Measurements from ENCODE around the gene KIAA0319L.
"Not testable (repeated sequence)": the region's sequence is repeated elsewhere in the genome, so short reads cannot be mapped to it uniquely, and the experiment has no call there.

The KIAA0319L gene

DNA sequence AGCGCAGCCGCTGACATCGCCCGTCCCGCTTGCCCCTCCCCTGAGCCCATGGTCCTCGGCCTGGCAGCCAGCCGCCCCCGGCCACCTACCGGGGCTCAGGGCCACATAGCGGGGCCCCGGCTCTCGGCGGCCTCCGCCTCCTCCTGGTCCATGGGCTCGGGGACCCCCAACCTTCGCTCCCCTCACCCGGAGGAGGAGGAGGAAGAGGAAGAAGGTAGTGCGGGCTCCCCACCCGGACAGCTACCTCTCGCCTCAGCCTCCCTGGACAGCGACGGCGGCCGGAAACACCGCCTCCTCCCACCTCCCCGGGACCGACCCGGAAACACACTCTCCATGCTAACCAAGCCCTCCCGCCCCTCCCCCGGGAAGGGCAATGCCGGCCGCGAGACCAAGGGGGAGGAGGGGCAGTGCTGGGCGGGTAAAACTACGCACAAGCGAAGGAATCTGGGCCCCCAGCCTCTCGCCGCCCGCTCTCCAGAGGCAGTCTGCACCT, at the start of gene KIAA0319L:
TSS of gene KIAA0319L (minus strand) at position 286 of the 493 bp plus-strand sequence. CDS start 2,912 bp downstream, outside the sequence.
- no peak for DNase-seq (ENCODE audit: low read depth)

DNA sequence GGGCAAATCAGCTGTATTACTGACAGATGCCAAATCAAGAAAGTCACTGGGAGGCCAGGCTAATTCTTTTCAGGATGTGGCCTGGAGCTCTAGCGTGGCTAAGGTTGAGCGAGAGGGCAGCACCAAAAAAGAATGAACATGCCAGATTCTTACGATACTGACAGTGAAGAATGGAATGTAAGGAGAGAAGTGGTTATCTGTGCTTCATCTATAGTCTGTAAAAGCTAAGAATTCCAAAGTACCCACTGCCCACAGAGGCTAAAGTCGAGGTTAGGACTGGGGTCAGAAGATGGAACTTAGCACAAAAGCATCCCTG, 48.6 kb upstream of the KIAA0319L start:
- DNase-seq (ENCODE audit: low read depth), result no peak

DNA sequence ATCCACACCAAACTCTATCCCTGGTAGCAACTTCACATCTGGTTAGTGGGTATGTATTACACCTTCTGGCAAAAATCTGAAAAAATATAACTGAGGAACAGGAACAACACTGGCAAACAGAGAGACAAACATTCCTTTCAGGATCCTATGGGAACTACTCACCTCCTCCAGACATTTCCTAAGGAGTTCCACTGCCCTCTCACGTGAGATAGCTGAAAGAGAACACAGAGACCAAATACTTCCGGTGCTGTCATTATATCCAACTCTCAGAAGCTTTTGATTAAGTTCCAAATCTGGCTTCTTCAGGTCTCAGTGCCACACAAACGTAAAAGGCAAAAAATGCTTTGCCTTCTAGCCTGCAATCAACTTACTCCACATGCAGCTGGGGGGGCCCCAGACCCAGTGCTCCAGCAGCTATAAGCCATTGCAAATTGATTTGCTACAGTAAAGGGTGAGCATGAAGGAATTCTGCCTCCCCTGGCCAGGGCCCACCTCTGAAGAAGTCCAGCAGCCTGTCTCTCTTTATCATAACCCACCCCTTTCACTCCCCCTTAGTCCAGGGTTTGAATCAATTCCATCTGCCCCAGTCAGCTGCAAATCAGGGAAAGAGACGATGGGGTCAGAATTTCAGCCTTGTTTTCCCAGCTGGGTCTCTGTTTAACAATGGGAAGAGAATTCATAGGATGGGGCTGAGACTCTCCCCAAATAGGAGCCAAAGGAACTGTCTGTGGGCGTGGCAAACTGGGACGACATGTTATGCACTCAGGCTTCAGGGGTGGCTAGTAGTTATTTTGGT, 48.1 kb upstream of the KIAA0319L start:
- DNase-seq (ENCODE audit: low read depth), result no peak

GRCh38 chr1:35603941-35604340, 46.7 kb upstream of the KIAA0319L start:
- no peak for DNase-seq (ENCODE audit: low read depth)

GRCh38 chr1:35603468-35603867, 46.3 kb upstream of the KIAA0319L start:
- no peak for DNase-seq (ENCODE audit: low read depth)

- no peak for DNase-seq (ENCODE audit: low read depth)
Observed at GRCh38 chr1:35600593-35600992, 43.4 kb upstream of the KIAA0319L start.

GRCh38 chr1:35599411-35599810, 42.2 kb upstream of the KIAA0319L start:
- DNase-seq (ENCODE audit: low read depth), result no peak

GRCh38 chr1:35598895-35599294, 41.7 kb upstream of the KIAA0319L start:
- no peak for DNase-seq (ENCODE audit: low read depth)

DNA sequence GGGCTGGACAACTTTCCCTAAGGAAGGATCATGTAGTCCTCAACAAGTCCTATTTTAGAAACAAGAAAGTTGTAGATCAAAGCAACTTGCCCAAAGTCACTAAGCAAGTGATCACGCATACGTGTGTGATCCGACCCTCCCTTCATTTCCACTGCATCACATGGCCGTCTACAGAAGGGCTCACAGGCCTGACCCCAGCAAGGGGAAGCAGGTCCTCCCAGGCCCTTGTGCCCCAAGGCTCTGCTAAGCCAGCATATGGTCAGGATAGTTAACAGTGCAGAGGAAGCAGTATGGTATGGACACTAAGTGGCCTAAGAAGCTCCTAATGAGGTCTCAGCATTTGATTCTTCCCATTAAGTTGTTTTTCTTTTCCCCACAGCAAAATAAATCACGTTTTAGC, 40.7 kb upstream of the KIAA0319L start:
- DNase-seq (ENCODE audit: low read depth), result no peak

DNA sequence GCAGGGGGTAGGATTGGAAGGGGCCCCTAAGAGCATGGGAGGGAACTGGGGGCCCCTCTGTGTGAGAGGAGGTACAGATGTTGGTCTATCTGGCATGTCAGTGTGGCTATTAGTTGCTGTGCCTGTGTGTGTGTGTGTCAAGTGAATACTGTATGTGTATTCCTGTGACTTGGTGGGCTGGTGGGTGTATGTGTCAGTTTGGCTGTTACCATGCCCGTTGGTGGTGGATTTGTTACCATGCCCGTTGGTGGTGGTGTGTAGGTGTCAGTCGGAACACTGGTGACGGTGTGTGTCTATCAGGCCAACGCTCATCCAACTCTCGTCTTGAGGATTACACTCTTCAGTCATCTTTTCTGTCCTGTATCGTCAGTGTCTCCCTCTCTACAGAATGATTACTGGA, 38.5 kb upstream of the KIAA0319L start:
- DNase-seq (ENCODE audit: low read depth), result no peak

- DNase-seq (ENCODE audit: low read depth), result no peak
Observed at GRCh38 chr1:35594005-35594760, 37.0 kb upstream of the KIAA0319L start.

DNA sequence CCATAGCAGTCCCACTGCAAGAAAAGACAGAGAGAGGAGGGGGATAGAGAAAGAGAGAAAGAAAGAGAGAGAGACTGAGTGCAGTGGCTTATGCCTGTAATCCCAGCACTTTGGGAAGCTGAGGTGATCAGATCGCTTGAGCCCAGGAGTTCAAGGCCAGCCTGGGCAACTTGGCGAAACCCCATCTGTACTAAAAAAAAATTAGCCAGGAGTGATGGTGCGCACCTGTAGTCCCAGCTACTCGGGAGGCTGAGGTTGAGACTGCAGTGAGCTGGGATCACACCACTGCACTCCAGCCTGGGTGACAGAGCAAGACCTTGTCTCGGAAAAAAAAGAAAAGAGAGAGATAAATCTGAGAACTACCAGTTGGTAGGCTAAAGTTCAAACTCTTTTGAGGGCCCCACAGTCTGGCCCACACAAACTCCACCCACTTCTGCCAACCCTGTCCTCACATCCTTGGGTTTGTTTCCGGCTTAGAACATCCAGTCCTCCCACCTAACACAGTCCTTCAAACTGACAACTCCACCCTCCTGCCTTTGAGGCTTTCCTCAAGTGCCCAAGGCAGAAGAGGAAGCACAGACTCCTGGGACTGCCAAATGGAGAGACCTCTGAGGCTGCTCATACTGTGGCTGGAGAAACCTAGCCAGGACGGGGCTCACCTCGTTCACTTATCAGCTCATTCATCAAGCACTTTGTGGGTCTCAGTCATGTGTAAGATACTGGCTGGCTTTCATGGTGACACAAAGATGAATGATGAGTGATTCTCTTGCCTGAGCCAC, 36.0 kb upstream of the KIAA0319L start:
- no peak for DNase-seq (ENCODE audit: low read depth)

DNA sequence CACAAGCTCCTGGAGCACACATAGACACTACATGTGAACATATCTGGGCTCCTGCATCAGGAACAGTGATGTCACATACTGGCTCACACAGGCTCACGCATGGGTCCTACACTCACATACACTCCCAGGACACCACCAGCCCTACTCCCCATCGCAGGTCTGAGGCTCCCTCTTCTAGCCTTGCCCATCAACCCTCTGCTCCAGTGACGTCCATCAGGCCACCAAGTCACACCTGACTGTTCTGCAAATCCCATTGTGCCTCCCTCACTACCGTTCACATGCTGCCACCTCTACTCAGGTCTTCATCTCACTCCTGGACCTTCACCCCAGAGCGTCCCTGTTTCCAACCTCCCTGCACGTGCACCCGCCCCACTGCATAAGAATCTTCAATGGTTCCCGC, 34.0 kb upstream of the KIAA0319L start:
- DNase-seq (ENCODE audit: low read depth), result no peak

DNA sequence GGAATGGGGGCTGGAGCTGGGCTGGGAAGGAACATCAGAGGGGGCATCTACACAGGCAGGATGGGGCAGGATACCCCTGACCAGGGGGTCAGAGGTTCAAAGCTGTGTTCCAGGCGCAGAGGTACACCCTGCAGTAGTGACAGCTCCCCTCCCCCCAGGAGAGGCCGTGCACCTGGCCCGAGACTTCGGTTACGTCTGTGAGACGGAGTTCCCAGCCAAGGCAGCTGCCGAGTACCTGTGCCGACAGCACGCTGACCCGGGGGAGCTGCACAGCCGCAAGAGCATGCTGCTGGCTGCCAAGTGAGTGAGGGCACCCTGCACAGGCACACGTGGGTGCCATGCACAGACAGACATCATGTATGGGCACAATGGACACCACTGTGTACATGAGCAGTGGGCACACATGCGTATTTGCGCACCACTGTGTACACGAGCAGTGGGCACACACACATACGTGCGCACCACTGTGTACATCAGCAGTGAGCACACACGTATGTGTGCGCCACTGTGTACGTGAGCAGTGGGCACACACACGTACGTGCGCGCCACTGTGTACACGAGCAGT, 33.4 kb upstream of the KIAA0319L start:
- DNase-seq (ENCODE audit: low read depth), result no peak

DNA sequence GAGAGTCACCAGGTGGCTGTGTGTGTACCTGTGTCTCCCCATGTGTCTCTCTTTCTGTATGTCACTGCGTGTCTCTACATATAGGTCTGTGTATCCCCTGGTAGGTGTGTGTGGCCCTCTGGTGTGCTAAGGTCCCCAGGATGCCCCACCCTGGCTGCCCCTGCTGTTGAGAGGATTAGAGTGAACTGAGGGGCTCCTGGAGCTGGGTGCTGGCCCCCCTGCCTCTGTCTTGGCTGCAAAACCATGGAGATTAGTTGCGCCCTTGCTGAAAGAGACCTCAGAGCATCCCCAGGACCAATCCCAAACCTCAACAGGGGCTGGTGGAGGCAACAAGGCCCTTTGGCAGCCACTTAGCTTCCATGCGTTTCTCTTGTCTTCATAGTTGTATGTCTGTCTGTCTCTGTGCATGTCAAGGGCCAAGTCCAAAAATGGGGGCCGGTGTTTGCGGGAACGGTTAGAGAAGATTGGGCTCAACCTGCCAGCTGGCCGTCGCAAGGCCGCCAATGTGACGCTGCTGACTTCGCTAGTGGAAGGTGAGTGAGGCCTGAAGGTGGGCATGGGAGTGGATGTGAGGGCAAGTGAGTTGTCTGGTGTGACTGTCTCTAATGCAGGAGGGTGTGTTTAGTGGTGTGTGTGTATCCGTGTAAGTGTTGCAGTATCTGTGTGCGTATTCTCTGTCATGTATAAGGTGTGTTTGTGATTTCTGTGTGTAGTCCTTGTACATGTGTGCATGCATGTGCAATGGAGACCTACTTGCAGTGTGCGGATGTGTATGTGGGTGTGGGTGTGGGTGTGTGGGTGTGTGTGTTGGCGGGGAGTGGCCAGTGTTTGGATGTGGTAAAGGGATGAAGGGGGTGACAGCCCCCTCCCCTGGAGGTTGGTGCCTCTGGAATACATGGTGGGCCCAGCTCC, 32.6 kb upstream of the KIAA0319L start:
- no peak for DNase-seq (ENCODE audit: low read depth)

GRCh38 chr1:35588197-35588910, 31.2 kb upstream of the KIAA0319L start:
- DNase-seq (ENCODE audit: low read depth), result no peak

DNA sequence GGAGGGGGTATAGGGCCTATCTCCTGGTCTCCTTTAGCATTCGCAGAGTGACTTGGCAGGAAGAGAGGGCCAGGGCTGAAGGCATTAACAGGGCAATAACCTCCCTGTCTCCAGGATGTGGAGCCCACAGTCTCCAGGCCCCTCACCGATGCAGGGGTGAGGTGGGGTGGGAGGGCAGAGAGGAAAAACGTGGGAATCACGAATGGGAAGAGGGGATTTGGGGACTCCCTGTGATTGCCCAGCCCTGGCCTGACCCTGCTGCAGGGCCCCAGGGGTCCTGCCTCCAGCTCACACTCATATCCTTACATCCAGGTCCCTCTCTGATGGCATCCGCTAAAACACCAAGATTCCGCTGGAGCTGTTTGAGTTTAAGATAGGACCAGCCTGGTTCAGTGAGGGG, 30.5 kb upstream of the KIAA0319L start:
- no peak for DNase-seq (ENCODE audit: low read depth)

GRCh38 chr1:35586808-35587207, 29.6 kb upstream of the KIAA0319L start:
- DNase-seq (ENCODE audit: low read depth), result no peak

DNA sequence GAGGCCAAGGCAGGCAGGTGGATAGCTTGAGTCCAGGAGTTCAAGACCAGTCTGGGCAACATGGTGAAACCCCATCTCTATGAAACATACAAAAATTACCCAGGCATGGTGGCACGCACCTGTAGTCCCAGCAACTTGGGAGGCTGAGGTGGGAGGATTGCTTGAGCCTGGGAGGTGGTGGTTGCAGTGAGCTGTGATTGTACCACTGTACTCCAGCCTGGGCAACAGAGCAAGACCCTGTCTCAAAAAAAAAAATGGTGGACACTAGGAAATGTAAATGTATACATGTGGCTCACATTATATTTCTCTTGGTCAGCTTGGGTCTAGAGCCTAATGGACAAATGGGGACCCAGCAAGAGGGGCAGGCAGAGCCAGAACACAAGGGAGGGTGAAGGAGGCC, 28.6 kb upstream of the KIAA0319L start:
- DNase-seq (ENCODE audit: low read depth), result not testable (repeated sequence)

DNA sequence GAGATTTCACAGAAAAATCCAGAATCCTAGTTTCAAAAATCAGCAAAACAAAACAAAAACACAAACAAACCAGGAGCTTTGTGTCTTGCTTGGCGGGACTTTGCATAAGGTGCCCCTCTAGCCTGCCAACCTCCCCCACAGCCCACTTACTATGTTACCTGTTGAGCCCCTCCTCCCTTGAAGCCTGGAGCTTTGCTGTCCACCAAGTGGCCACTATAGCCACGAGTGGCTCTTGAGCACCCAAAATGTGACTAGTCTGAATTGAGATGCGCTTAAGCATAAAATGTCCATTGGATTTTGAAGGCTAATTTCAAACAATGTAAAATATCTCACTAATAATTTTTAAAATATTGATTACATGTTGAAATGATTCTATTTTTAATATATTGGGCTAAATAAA, 28.1 kb upstream of the KIAA0319L start:
- DNase-seq (ENCODE audit: low read depth), result no peak

DNA sequence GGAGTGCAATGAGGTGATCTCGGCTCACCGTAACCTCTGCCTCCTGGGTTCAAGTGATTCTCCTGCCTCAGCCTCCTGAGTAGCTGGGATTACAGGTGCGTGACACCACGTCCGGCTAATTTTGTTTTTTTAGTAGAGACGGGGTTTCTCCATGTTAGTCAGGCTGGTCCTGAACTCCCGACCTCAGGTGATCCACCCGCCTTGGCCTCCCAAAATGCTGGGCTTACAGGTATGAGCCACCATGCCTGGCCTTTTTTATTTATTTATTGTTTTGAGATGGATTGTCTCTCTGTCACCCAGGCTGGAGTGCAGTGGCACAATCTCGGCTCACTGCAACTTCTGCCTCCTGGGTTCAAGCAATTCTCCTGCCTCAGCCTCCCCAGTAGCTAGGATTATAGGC, 24.4 kb upstream of the KIAA0319L start:
- not testable (repeated sequence) for DNase-seq (ENCODE audit: low read depth)

All from stimulated activated CD8-positive, alpha-beta memory T cell treated with anti-CD3 and anti-CD28 coated beads, Interleukin-15, amount 100 ng/mL, for 24 hours (primary cell).